Type B pancreatic cell (in vitro differentiated cells): ENCODE results near the gene XPNPEP2. TPM values are rescaled to one million over a fixed set of nuclear protein-coding genes. Genes with fewer than 3 reads are reported as not detected.

Experiments used
- DNase-seq: peaks from one replicate; pipeline ENCODE4 v3.0.0; 2021; ENCODE audit warnings: mixed read lengths; ENCODE audit not compliant: unreplicated experiment; ENCODE audit errors: extremely low spot score
- H3K27ac Mint-ChIP-seq: 2 replicates; pipeline ENCODE4 v1.8.0; 2021; ENCODE audit warnings: mild to moderate bottlenecking, mixed read lengths
- H3K27me3 Mint-ChIP-seq: 2 replicates; pipeline ENCODE4 v1.8.0; 2021; ENCODE audit warnings: mixed read lengths
- H3K36me3 Mint-ChIP-seq: 2 replicates; pipeline ENCODE4 v1.8.0; 2021; ENCODE audit warnings: mixed read lengths
- H3K4me1 Mint-ChIP-seq: one replicate; pipeline ENCODE4 v1.8.0; 2021; ENCODE audit warnings: mixed read lengths; ENCODE audit not compliant: unreplicated experiment
- H3K4me3 Mint-ChIP-seq: 2 replicates; pipeline ENCODE4 v1.8.0; 2021; ENCODE audit warnings: mild to moderate bottlenecking, mixed read lengths
- H3K9me3 Mint-ChIP-seq: 2 replicates; pipeline ENCODE4 v1.8.0; 2021; ENCODE audit warnings: mixed read lengths
- total RNA-seq: library from RNA; stranded (reverse); gene quantifications from 2 replicates; pipeline ENCODE4 v1.2.1, GENCODE V29; 2021; ENCODE audit warnings: low replicate concordance
- TF ChIP-seq, protein P1 (sequence below): fragments of 200-600 bp; sonication (generic); conservative IDR thresholded peaks from 2 replicates; pipeline ENCODE4 v1.5.0; 2021; ENCODE audit warnings: antibody characterized with exemption, mild to moderate bottlenecking

The XPNPEP2 gene
- total RNA-seq, 1 donor from 2014 or later, result 1.2 TPM

DNA sequence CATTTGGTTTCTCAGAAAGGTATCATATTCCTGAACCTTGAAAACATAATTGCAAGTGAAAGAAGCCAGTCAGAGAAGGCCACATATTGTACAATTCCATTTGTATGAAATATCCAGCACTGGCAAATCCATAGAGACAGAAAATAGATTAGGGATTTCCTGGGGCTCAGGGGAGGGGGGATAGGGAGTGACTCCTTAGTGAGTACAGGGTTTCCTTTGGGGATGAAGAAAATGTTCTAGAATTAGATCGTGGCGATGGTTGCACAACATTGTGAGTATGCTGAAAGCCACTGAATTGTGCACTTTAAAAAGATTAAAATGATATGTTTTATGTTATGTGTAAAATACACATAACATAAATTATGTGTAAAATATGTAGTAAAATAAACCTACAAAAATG, 10.3 kb downstream of the XPNPEP2 start:
- TF ChIP-seq, protein P1, sequence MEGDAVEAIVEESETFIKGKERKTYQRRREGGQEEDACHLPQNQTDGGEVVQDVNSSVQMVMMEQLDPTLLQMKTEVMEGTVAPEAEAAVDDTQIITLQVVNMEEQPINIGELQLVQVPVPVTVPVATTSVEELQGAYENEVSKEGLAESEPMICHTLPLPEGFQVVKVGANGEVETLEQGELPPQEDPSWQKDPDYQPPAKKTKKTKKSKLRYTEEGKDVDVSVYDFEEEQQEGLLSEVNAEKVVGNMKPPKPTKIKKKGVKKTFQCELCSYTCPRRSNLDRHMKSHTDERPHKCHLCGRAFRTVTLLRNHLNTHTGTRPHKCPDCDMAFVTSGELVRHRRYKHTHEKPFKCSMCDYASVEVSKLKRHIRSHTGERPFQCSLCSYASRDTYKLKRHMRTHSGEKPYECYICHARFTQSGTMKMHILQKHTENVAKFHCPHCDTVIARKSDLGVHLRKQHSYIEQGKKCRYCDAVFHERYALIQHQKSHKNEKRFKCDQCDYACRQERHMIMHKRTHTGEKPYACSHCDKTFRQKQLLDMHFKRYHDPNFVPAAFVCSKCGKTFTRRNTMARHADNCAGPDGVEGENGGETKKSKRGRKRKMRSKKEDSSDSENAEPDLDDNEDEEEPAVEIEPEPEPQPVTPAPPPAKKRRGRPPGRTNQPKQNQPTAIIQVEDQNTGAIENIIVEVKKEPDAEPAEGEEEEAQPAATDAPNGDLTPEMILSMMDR, result no peak
- no peaks in the 10 kb centered on the region for H3K9me3 Mint-ChIP-seq
- H3K27me3 Mint-ChIP-seq, result no peaks in the 10 kb centered on the region
- no peaks in the 10 kb centered on the region for H3K36me3 Mint-ChIP-seq
- DNase-seq, result no peak
- no peak overlapping the region for H3K27ac Mint-ChIP-seq
- H3K4me3 Mint-ChIP-seq, result no peak overlapping the region
- no peaks in the 10 kb centered on the region for H3K4me1 Mint-ChIP-seq

DNA sequence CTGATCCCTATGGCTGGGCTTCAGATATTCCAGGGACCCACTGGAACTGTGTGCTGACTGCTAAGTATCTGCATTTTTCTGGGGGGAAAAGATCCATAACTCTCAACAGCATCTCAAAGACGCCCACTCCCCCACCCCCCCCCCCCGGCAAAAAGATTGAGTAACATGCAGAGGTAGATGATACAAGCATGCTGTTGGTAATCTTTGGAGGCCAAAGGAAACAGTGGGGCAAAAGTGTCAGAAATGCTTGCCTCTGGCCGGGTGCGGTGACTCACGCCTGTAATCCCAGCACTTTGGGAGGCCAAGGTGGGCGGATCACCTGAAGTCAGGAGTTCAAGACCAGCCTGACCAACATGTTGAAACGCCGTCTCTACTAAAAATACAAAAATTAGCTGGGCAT, 12.2 kb downstream of the XPNPEP2 start:
- TF ChIP-seq, protein P1, result no peak
- Mint-ChIP-seq H3K27me3 (no peaks in the 10 kb centered on the region), H3K27ac (no peak overlapping the region), H3K9me3 (no peaks in the 10 kb centered on the region), H3K4me3 (no peak overlapping the region), H3K4me1 (no peaks in the 10 kb centered on the region), H3K36me3 (no peaks in the 10 kb centered on the region)
- DNase-seq, result no peak

DNA sequence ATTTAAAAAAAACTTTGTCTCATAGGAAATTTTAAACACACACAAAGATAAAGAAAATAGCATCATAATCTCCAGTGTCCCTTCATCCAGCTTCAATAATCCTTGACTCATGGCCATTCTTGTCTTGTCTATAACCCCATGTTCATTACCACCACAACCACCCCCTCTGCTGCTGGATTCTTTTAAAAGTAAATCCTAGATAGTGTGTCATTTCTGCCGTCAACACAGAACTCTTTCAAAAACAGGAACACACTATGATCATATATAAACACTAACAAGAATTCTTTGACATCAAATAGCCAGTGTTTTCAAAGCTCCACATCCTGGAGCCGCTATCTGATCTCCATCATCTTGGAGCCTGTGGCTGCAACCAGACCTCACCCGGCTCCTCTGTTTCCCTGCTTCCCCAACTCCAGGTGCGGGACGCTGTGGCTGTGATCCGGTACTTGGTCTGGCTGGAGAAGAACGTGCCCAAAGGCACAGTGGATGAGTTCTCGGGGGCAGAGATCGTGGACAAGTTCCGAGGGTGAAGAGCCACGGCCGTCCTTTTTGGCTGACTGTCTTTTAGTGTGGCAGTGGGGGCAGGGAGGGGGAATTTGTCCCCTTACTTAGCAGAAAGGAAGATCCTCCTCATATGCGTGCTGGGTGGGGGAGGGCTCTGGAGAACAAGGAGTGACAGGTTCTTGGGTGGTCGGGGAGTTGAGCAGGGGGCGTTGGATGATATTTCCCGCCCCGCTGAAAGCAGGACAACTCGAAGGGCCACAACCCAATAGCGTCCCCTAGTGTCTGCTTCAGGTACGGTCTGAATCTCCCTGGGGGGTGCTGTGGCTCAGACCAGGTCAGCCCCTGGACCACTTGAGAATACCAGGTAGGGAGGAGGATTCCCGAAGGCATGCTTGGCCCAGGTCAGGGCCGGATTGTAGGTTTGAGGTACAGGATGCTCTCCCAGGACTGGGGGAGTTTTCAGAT, 15.6 kb downstream of the XPNPEP2 start:
- DNase-seq, result no peak
- H3K4me1 Mint-ChIP-seq, result no peaks in the 10 kb centered on the region
- TF ChIP-seq, protein P1, result peak; percentile 48
- H3K9me3 Mint-ChIP-seq, result no peaks in the 10 kb centered on the region
- H3K27ac Mint-ChIP-seq, result no peak overlapping the region
- H3K27me3 Mint-ChIP-seq, result no peaks in the 10 kb centered on the region
- H3K36me3 Mint-ChIP-seq, result no peaks in the 10 kb centered on the region
- no peak overlapping the region for H3K4me3 Mint-ChIP-seq

DNA sequence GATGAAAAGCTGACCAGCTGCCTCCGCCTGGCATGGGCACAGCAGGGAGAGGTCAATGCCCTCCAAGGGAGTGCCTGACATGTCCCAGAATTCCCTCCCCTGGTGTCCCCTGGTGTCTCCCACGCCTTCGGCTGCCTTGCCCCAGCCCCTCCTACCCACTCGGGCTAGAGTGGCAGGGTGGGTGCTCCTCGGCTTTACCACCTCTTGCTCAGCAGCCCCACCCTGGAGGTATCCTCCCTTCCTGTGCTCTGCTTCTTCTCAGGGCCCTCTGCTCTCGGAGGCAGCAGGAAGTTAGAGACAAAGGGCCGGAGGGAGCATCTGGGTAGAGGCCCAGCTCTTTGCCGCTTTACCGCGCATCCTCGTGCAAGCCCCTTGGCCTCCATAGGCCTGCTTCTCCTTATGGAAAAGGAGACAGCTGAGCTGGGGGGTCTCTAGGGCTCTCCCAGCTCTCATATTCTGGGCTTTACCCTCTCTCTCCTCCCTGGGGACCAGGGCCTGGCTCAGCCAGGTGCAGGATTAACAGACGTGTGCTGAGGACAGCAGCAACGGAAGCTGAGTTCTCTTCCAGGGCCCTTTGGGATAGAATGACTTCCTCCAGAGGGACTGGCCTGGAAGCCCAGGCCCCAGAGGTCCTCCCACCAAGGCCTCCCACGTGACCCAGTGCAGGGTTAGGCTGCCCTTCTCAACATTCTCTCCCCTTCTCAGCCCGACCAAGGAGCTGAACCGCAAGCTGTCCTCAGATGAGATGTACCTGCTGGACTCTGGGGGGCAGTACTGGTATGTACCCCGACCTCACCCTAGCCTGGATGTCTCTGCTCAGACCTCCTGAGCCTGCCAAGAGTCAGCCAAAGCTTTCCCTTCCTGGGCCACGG, 17.2 kb downstream of the XPNPEP2 start:
- DNase-seq, result no peak
- no peaks in the 10 kb centered on the region for H3K4me1 Mint-ChIP-seq
- H3K9me3 Mint-ChIP-seq, result no peaks in the 10 kb centered on the region

DNA sequence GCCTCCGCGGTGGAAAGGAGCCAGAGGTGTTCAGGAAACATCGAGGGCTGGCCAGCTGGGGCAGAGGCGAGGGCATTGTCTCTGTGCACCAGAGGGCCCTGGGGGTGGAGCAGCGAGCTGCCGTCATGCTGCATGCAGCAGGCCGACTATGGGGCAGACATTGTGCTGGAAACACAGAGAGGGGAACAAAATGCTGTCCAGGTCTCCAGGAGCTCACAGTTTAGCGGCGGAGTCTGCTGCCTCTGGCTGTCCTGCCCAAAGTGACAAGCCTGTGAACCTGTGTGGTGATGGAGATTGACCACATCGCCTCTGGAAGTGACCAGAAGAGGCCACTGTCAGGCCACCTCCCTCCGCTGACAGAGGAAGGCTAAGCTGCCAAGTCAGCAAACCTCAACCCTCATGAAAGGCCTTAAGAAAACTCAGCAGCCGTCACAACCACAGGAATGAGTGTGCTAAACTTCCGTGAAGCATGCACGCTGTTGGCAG, 20.8 kb downstream of the XPNPEP2 start:
- no peak for DNase-seq
- Mint-ChIP-seq H3K9me3 (no peaks in the 10 kb centered on the region), H3K36me3 (no peaks in the 10 kb centered on the region), H3K27ac (no peak overlapping the region), H3K4me3 (no peak overlapping the region), H3K27me3 (no peaks in the 10 kb centered on the region), H3K4me1 (no peaks in the 10 kb centered on the region)
- TF ChIP-seq, protein P1, result no peak

More for the DNA sequence above, 17.2 kb downstream of the XPNPEP2 start:
- no peaks in the 10 kb centered on the region for H3K27me3 Mint-ChIP-seq
- no peaks in the 10 kb centered on the region for H3K36me3 Mint-ChIP-seq
- no peak overlapping the region for H3K4me3 Mint-ChIP-seq
- H3K27ac Mint-ChIP-seq, result no peak overlapping the region
- TF ChIP-seq, protein P1, result no peak
